T-helper 1 cell (primary cell): Measurements from ENCODE around the gene PTPRM.

Experiments used
- DNase-seq, 5 donors: peaks; one replicate each; pipeline ENCODE4 v3.0.0-alpha.2; 2012 to 2020

PTPRM gene

GRCh38 chr18:8299054-8299980, 732.2 kb downstream of the PTPRM start:
- no peak for DNase-seq

GRCh38 chr18:8300751-8301410, 733.8 kb downstream of the PTPRM start:
- DNase-seq, result no peak

- no peak for DNase-seq
Measured at GRCh38 chr18:8301427-8302172, 734.5 kb downstream of the PTPRM start.

GRCh38 chr18:8303151-8303755, 736.1 kb downstream of the PTPRM start:
- no peak for DNase-seq

GRCh38 chr18:8307960-8308359, 740.8 kb downstream of the PTPRM start:
- no peak for DNase-seq

GRCh38 chr18:8313043-8313442, 745.9 kb downstream of the PTPRM start:
- no peak for DNase-seq

- DNase-seq, result no peak
Measured at GRCh38 chr18:8314124-8314523, 747.0 kb downstream of the PTPRM start.

- DNase-seq, result no peak
Measured at GRCh38 chr18:8319798-8320489, 752.8 kb downstream of the PTPRM start.

- DNase-seq, result no peak
Measured at GRCh38 chr18:8322486-8322885, 755.4 kb downstream of the PTPRM start.

GRCh38 chr18:8324343-8325065, 757.4 kb downstream of the PTPRM start:
- DNase-seq, result no peak

GRCh38 chr18:8326763-8327394, 759.8 kb downstream of the PTPRM start:
- no peak for DNase-seq

- DNase-seq, result no peak
Measured at GRCh38 chr18:8328126-8328525, 761.0 kb downstream of the PTPRM start.

- DNase-seq, result no peak
Measured at GRCh38 chr18:8329186-8329771, 762.2 kb downstream of the PTPRM start.

GRCh38 chr18:8330575-8330974, 763.5 kb downstream of the PTPRM start:
- DNase-seq, result no peak

- DNase-seq, result no peak
Measured at GRCh38 chr18:8332286-8332685, 765.2 kb downstream of the PTPRM start.

- no peak for DNase-seq
Measured at GRCh38 chr18:8333961-8334360, 766.8 kb downstream of the PTPRM start.

- no peak for DNase-seq
Measured at GRCh38 chr18:8337211-8337610, 770.1 kb downstream of the PTPRM start.

- no peak for DNase-seq
Measured at GRCh38 chr18:8339210-8339609, 772.1 kb downstream of the PTPRM start.

GRCh38 chr18:8339952-8340351, 772.8 kb downstream of the PTPRM start:
- DNase-seq, result no peak

GRCh38 chr18:8341481-8342230, 774.5 kb downstream of the PTPRM start:
- no peak for DNase-seq
